ENCODE measurements around the gene KCTD12.

The KCTD12 gene

GRCh38 chr13:76853921-76854608 is 32.1 kb downstream of the KCTD12 start:
- no peak for DNase-seq (ENCODE audit: low read depth)

- no peak for DNase-seq (ENCODE audit: low read depth)
These were observed 32.7 kb downstream of the KCTD12 start for GRCh38 chr13:76853481-76853880.

- DNase-seq (ENCODE audit: low read depth), result no peak
These were observed 33.2 kb downstream of the KCTD12 start for GRCh38 chr13:76852986-76853385.

- DNase-seq (ENCODE audit: low read depth), result no peak
These were observed 34.2 kb downstream of the KCTD12 start for GRCh38 chr13:76851961-76852360.

GRCh38 chr13:76849493-76849892 is 36.7 kb downstream of the KCTD12 start:
- DNase-seq (ENCODE audit: low read depth), result no peak

GRCh38 chr13:76848596-76848995 is 37.6 kb downstream of the KCTD12 start:
- no peak for DNase-seq (ENCODE audit: low read depth)

- DNase-seq (ENCODE audit: low read depth), result no peak
These were observed 39.8 kb downstream of the KCTD12 start for GRCh38 chr13:76846363-76846762.

- no peak for DNase-seq (ENCODE audit: low read depth)
These were observed 40.3 kb downstream of the KCTD12 start for GRCh38 chr13:76845865-76846264.

- DNase-seq (ENCODE audit: low read depth), result no peak
These were observed 40.8 kb downstream of the KCTD12 start for GRCh38 chr13:76845367-76845766.

- DNase-seq (ENCODE audit: low read depth), result no peak
These were observed 48.4 kb downstream of the KCTD12 start for GRCh38 chr13:76837801-76838200.

GRCh38 chr13:76836311-76836710 is 49.9 kb downstream of the KCTD12 start:
- no peak for DNase-seq (ENCODE audit: low read depth)

GRCh38 chr13:76833441-76833954 is 52.7 kb downstream of the KCTD12 start:
- DNase-seq (ENCODE audit: low read depth), result no peak

GRCh38 chr13:76832258-76832988 is 53.8 kb downstream of the KCTD12 start:
- no peak for DNase-seq (ENCODE audit: low read depth)

- DNase-seq (ENCODE audit: low read depth), result no peak
These were observed 55.4 kb downstream of the KCTD12 start for GRCh38 chr13:76830805-76831204.

Data from GM04504 (cell line).